GM19324 (cell line): ENCODE results near the gene KCNJ16.

Experiments
- ATAC-seq: cut with Tn5 transposase; IDR thresholded peaks from one replicate; pipeline ENCODE4 v1.9.1; 2021; ENCODE audit warnings: mild to moderate bottlenecking, moderate library complexity; ENCODE audit not compliant: unreplicated experiment, low FRiP score

KCNJ16 gene

DNA sequence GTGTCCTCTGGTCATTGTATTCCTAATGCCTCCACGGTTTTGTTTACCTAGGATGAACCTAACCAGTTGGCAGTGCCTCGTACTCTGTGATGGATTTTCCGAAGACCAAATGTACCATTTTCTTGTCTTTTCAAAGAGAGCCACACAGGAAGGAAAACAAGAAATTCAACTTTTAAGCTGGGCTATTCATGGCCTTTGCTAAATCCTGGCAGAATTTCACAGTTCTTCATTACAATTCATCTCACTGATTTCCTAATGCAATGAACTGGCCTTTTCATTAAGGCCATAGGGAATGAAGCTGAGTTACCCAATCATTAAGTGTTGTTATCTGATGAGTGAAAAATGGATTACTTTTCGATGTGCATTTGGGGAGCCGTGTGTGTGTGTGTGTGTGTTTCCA, 7.9 kb upstream of the KCNJ16 start:
- no peak for ATAC-seq

DNA sequence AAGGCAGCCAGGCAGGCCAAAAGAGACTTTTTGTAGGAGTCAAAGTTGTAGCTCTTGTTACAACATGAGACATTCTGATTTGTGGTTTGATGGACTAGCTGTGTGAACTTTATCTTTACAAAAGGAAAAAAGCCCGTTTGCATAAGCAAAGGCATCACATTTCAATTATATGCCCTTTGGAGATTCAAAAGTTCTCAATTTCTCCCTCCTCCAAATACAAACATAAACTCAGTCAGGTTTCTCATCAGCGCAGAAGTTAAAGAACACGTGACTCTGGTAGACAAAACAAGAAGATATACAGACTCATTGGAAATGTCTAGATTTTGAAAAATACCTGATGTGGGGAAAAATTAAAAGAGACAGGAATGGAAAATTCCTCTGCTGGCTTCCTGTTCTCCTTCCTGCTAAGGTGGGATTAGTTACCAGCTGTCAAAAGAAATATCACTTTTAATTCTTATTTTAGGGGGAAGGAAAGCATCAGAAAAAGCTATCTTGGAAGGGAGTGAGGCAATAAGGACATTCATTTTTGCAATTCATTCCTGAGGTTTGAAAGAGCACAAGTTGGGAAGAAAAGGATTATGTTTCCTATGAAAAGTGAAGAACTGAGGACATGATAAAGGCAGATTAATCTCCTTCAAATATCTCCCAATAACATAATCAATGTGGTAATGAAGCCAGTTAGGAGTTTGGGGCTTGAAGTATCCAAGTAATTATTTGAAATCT, 4.6 kb upstream of the KCNJ16 start:
- no peak for ATAC-seq

DNA sequence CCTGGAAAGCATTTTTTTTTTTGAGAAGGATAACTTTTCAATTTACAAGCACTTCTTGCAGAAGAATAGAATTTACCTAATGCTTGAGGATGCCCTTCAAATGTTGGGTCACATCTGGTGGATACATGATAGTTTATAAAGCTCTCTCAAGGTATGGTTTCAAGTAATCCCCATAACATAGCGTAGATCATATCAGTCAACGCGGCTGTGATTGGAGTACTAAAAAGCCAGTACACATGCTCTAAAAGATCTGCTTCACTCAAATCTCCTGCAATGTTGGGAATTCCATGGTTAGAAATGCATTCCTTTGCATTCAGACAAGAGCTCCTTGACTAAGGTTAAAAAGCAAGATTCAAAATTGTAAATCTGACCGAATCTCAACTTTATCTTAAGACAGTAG, 3.9 kb upstream of the KCNJ16 start:
- no peak for ATAC-seq

DNA sequence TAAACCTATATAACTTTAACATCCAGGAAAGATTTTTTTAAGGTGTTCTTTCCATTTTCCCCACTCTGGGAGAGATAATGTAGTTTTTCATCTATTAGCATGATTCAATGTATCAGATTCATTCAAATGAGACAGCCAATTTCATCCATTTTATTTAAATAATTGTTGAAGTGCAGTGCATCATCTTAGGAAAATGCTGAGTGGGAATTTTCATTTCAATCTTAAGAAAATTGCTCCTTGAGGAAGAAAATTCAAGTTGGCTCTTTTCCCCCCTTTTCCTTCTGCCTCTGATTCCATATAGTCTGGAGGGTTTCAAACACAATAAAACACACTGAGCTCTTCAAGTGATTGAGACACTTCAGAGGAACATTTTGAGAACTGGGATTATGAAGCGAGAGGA, 3.4 kb upstream of the KCNJ16 start:
- no peak for ATAC-seq

DNA sequence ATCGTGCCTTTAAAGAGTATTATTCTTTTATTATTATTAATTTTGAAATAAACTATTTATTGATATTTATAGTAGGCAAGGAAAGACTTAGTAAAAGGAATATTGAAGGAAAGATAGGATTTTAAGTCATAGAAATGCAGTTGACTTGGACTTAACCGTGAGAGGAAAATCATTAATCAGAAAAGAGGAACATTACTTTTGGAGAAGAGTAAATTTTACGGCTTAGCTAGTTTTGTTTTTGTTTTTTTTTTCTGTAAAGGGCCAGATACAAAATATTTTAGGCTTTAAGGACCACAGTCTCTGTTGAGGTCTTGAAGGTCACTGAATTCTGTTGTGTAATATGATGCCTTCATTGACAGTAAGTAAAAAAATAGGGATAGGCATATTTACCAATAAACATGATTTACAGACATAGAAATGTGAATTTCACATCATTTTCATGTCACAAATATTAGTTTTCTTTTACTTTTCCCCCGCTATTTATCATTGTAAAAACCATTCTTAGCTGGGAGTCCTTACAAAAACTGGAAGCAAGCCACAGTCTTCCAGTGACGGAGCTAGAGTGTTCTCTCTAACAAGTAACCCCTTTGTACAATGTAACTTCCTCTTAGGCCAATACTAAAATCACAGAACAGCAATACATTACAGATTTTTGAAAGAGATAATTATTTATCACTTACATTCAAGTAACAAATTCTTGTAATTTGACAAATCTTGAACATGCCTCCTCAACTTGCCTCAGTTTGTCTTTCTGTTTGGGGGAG, 2.3 kb upstream of the KCNJ16 start:
- ATAC-seq: no peak

DNA sequence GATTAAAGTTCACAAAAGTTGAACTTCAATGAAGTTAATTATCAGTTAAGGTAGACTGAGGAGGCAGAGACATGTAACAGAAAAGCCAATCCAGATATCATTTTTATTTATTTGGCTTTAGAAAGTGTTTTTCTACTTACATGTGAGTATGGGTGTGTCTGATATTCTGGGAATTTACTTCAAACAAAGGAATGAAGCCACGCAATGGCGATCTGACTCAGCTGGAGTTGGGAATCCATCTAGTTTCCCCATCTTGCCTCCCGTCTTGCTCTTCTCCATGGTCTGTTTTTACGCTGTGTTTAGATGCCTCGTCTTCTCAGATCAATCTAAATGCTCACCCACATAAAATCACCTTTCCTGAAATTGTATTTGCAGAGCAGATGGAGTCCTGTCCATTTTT, 1.7 kb upstream of the KCNJ16 start:
- ATAC-seq: no peak

DNA sequence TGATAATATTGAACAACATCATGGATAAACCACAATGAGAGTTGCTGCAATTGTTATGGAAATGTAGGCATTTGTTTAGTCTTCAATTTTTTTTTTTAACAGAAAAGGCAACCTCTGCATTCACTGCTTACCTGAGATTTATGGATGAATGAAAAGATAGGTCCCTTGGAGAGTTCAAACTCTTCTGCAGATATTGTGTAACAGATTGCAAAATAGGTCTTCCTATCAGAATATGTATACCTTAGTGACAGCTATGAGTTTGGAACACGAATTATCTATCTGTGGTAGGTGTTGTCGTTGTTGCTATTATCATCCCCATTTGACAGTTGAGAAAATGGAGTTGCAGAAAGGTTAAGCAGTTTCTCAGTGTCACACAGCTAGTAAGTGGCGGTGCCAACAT, 1.2 kb upstream of the KCNJ16 start:
- ATAC-seq: no peak

DNA sequence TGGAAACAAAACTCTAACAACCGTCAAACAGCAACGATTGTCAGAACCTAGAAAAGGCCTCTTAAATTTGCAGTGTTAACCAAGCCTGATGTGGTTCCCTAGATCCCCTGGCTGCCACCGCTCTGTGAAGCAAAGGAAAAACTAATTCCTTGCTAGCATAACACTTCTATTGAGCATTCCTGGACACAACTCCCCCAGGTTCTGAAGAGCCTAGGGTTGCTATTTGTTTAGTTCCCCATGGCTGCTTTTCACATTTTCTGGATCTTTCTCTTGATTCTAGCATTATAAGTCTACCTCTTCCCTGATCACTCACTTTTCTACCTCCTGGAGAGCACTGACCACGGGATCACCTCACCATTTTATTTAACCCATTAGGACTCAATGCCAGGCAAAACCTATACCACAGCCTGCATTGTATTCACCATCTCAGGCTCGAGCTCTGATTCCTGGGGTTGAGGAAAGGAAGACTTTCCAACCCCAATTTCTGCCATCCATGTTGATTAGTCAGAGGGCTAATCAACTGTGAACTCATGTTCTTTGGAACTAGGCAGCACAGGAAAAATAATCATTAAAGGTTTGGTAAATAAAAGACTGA, 692 bp upstream of the KCNJ16 start:
- no peak for ATAC-seq

DNA sequence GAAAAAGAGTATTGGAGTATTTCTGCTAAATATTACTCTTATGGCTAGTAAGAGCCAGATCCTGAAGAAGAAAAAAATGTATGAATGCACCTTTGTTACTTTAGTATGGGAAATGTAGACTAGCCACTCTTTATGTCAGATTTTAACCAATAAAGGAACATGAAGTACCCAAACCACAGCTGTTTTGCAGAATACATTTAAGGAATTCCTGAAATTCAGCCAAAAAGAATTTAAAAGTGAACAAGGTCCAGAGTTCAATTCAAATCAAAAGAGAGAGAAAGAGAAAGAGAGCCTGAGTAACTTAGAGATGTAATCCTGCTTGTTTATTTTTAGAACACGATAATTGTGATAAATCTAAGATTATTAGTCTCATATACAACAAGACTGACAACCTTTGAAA, 1.2 kb downstream of the KCNJ16 start:
- ATAC-seq: no peak

DNA sequence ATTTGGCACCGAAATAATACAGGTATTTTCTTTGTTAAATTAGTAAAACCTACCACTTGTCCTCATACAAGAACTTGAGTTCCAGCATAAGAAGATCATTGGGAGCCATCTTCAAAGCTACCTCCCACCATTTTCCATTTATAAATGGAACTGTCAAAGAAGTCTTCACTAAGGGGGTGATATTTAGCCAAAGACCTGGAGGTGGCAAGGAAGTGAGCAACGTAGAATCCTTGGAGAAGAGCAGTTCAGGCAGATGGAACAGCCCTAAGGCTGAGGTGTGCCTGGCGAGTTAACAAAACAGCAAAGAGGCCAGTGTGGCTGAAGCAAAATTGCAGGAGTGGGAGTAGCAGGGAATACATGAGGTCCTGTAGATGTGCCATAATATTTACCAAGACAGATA, 1.8 kb downstream of the KCNJ16 start:
- ATAC-seq: no peak

DNA sequence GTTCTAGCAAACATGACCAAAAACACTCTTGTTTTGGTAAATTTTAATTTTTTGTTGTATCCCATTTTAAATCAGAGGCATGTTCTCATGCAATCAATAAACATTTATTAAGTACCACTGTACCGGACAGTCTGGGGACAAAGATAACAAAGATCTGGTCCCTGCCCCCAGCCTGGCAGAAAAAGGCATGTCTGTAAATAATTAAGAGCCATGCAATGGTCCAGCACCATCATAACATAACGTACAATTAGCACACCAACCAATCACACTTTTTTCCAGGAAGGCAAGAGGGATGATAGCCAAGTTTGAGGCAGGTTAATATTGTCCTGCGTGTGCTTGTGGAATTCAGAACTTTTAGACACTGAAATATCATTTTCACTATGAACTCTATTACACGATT, 3.5 kb downstream of the KCNJ16 start:
- no peak for ATAC-seq

DNA sequence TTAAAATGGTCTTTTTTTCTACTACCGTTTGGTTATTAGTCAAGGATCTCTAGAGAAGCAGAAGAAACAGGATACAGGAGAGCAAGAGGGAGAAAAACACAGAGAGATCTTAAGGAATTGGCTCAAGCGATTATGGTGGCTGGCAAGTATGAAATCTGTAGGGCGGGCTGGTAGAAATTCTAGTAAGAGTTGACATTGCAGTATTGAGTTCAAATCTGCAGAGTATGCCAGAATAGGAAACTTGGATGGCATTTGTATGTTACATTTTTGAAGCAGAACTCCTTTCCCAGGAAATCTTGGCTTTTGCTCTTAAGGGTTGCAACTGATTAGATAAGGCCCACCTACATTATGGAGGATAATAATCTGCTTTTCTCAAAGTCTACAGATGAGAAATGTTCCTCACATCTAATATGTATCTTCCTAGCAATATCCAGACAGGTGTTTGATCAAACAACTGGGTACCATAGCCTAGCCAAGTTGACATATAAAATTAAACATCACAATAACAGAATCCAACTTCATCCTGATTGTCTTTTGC, 4.0 kb downstream of the KCNJ16 start:
- no peak for ATAC-seq

DNA sequence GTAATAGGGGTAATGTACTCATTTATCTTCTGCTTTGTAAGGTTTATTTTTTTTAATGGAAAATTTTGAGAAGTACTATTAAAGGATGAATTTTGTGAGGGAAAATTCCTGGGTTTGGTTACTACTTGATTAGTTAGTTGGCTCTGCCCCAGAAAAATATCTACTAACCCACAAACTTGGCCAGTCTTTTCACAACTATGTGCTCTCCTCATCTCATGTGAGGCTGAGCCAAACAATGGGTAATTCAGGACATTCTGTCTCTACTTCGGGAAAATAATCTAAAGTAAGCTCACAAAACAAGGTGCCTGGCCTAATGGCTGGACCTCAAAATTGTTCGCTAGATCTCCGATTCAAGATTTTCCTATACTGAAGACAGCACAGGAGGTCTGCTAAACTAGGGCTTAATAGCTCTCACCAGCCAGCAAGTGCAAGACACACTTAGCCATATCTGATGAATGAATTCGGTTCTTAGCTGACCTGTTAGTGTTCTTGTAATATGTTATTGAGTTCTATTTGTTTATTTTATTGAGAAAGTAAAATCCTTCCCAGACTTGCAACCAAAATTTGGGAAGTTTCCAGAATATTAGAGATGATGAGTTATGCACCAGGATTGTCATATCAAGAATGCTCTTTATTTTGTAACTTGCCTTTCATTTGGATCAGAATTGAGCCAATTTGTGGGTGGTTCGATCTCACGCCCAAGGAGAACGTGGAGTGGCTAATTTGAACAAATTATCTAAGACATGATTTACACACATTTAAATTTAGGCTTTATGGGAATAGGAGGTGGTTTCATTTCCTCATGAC, 5.7 kb downstream of the KCNJ16 start:
- no peak for ATAC-seq

DNA sequence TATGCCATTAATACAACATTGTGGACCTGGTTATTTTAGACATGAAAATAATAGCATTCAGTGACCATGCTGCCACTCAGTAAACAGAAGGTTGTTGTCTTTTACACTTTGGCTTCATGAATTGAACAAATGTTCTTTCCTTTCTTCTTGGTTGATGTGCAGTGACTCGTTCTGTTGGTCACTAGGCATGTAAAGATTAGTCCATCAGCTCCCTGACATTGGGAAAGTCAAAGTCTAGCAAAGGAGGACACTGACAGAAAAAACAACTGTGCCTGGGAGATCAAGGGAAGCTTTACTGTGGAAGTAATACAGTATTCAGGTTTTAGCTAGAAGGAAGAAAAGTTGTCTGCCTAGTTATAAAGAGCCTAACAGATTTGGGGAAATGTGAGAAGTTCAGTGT, 6.9 kb downstream of the KCNJ16 start:
- no peak for ATAC-seq

DNA sequence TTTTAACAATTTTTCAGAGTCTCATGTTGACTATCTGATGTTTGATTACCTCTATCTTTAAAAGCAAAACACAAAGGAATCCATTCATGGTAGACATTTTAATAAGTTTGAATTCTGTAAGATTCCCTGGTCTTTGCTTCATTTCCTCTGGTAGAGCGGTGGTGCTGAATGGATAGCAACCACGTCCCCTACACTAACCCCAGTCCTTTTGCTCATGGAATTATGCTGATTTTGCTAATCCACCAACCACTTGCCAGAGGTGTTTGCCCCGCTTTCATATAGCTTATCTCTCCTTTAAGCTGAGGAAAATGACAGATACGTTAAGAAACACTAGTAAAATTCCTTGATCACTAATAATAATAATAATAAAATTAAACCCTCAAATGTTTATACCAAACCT, 9.5 kb downstream of the KCNJ16 start:
- ATAC-seq: no peak

DNA sequence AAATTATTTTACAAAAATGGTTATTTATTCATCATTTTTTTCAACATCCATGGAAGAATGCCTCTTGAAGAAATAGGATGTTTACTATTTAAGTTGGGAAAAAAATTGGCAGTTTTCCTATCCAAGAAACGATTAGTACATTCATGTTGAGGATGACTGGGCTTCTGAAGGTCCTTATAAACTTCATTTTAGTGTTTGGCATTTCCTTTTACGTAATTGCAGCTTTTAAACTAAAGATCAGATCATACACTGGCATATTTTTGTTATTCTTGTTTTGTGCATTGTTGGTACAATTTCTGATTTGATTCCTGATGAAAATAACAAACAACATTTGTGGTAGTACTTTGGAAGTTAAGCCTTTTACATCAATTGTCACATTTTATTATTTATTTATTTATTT, 11.5 kb downstream of the KCNJ16 start:
- ATAC-seq: no peak

DNA sequence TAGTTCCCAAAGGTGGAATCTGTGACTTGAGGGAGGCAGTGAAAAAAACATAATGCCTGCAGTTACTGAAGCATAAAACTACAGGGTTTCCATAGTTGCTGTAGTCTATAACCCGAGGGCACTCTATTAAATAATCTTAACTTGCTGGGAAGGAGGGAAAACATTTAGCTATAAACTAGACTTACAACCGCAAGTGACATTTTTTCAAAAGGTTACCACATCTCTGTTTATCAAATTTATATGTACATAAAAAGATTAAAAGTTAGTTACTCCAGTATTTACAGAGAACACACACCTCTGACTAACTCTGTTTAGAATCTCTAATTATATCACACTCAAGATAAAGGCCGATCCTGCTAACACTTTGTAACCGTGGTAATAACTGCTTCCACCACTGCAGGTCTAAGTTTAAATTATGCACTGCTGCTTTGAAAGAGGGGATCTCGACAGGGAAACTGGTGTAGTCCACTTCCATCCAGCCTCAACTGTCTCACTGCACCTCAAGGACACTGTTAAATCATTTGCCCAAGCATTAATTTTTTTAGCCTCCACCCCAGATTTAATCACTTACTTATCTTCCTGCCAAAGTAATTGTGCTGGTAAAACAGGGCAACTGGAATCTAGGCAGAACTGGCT, 14.6 kb downstream of the KCNJ16 start:
- no peak for ATAC-seq

DNA sequence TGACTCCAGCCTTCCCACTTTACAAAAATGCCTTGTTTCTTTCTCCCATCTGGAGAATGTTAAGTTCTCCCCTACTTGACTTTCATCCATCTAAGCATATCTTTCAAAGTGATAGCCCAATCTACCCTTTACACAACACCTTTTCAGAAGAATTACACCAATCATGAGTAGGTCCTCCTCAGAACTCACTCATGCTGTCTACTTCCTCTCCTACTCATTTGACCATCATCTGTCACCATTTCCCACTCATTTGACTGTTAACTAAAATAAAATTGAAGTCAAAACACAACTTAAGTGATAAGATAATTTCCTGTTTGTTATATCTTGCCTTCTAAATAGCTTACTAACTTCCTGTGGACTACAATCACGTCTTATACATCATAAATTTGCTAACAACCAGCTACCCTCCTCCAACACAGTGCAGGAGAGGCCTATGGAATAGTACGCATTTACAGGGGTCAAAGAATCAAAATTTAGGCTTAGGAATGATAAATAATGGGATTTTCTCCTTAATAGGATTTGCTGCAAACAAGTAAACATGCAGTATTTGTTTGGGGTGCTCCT, 16.1 kb downstream of the KCNJ16 start:
- no peak for ATAC-seq

DNA sequence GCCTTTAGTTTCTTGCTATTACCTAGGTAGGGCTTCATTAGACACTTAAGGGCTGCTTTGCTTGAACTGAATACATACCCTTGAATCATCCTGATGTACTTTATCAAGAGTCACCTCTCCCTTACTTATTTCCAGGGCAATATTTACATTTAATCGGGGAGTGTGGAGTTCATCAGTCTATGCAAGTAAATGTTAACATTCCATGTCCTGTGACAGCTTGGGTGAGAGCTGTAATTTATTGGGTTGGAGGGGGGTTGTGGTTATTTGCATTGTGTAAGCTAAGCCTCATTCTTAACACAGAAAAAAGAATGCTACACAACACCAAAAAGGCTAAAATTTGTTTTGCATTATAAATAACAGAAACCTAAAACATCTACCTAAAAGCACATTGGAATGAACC, 16.7 kb downstream of the KCNJ16 start:
- no peak for ATAC-seq

DNA sequence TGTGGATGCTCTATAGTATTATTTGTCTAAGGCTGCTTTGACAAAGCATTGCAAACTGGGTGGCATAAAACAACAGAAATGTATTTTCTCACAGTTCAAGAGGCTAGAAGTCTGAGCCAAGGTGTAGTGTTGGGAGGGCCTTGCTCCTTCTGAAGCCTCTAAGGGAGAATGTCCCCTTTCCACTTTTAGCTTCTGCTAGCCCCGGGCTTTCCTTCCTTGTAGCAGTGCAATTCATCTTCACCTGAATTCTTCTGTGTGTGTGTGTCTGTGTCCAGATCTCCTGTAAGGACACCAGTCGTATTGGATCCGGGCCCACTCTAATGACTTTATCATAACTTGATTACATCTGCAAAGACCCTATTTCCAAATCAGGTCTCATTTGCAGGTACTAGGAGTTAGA, 18.1 kb downstream of the KCNJ16 start:
- ATAC-seq: no peak
